ENCODE measurements around the gene CCDC148. TPM values are rescaled to one million over a fixed set of nuclear protein-coding genes. Genes with fewer than 3 reads are reported as not detected.

CCDC148 gene
- total RNA-seq, 1 donor from 2014 or later: 0.32 TPM

Other genes with a start within 250 kb of the CCDC148 start
- 48.7 TPM for gene PKP4, start 199 bp upstream of the CCDC148 start, total RNA-seq

Data from esophagus mucosa (tissue), 1 donor.